GM23248 (cell line): ENCODE results near the gene LRFN2.

Experiments used
- EZH2 ChIP-seq: fragments of 200-600 bp; sonication (generic); IDR thresholded peaks from 2 replicates; pipeline ENCODE4 v1.6.1; 2018; ENCODE audit warnings: antibody characterized with exemption, mild to moderate bottlenecking; ENCODE audit not compliant: insufficient read depth, poor library complexity, severe bottlenecking
- EZH2phosphoT487 ChIP-seq: fragments of 200-600 bp; sonication (generic); IDR thresholded peaks from 2 replicates; pipeline ENCODE4 v1.6.1; 2018; ENCODE audit warnings: antibody characterized with exemption, moderate library complexity, mild to moderate bottlenecking, low read depth; ENCODE audit not compliant: insufficient read depth

DNA sequence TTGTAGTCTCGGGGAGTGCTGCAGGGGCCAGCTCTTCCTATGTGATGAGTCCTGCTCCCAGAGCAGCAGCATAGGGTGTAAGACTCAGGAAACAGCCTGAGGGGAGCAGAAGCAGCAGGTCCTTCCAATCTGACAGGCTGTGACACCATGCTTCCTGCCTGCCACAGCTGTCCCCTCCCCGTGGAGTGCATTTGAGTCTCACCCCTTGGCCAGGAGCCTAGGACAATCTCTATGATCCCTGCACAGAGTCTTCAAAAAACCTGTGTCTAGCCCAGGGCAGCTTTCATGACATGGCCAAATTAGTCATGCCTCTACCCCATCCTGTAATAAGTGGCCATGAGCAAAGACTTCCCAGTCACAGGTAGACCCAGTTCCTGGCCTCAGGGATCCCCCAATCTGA lies 23.1 kb upstream of the LRFN2 start:
- TF ChIP-seq EZH2 (no peak), EZH2phosphoT487 (no peak)
